GF-D8 (cell line): ENCODE data around the gene DIDO1.
"Not testable (repeated sequence)": the region's sequence is repeated elsewhere in the genome, so short reads cannot be mapped to it uniquely, and the experiment has no call there.

Experiments used
- DNase-seq: peaks from one replicate; lab custom pipeline; 2025; lab: John Stamatoyannopoulos, UW

DIDO1 gene

GRCh38 chr20:62928246-62928939 lies 2.1 kb upstream of the DIDO1 start:
- peak; percentile 30 for DNase-seq

- no peak for DNase-seq
Measured at GRCh38 chr20:62927128-62927705, 912 bp upstream of the DIDO1 start.

GRCh38 chr20:62925420-62926228 lies 681 bp downstream of the DIDO1 start:
- DNase-seq = no peak

GRCh38 chr20:62925076-62925419 lies 1.3 kb downstream of the DIDO1 start:
- no peak for DNase-seq

- DNase-seq = no peak
Measured at GRCh38 chr20:62924442-62925075, 1.7 kb downstream of the DIDO1 start.

- no peak for DNase-seq
Measured at GRCh38 chr20:62923669-62924441, 2.5 kb downstream of the DIDO1 start.

GRCh38 chr20:62923059-62923668 lies 3.1 kb downstream of the DIDO1 start:
- not testable (repeated sequence) for DNase-seq

- no peak for DNase-seq
Measured at GRCh38 chr20:62922451-62922921, 3.8 kb downstream of the DIDO1 start.

GRCh38 chr20:62921119-62921687 lies 5.1 kb downstream of the DIDO1 start:
- DNase-seq = no peak

GRCh38 chr20:62920039-62920645 lies 6.2 kb downstream of the DIDO1 start:
- DNase-seq = no peak

GRCh38 chr20:62918831-62919230 lies 7.5 kb downstream of the DIDO1 start:
- DNase-seq = no peak

- no peak for DNase-seq
Measured at GRCh38 chr20:62918147-62918546, 8.2 kb downstream of the DIDO1 start.

- no peak for DNase-seq
Measured at GRCh38 chr20:62917720-62918119, 8.6 kb downstream of the DIDO1 start.

- no peak for DNase-seq
Measured at GRCh38 chr20:62916703-62917476, 9.4 kb downstream of the DIDO1 start.

- DNase-seq = no peak
Measured at GRCh38 chr20:62914970-62915457, 11.3 kb downstream of the DIDO1 start.

- DNase-seq = no peak
Measured at GRCh38 chr20:62914436-62914835, 11.9 kb downstream of the DIDO1 start.

GRCh38 chr20:62913043-62913630 lies 13.2 kb downstream of the DIDO1 start:
- no peak for DNase-seq

- no peak for DNase-seq
Measured at GRCh38 chr20:62911701-62912280, 14.5 kb downstream of the DIDO1 start.
